ENCODE results near the gene ATP11A. TPM values are rescaled to one million over a fixed set of nuclear protein-coding genes. Genes with fewer than 3 reads are reported as not detected.

ATP11A gene
- total and polyA plus RNA-seq, 4 donors = 18.0 to 24.7 (median 21.5) TPM

GRCh38 chr13:112828756-112829155 lies 138.9 kb downstream of the ATP11A start:
- Histone ChIP-seq H3K36me3 (ENCODE audit: control insufficient read depth, insufficient read depth, low read length) (peaks cover 57% of the 10 kb centered on the region), H3K27me3 (ENCODE audit: control insufficient read depth, insufficient read depth, low read length) (no peaks in the 10 kb centered on the region), H3K27ac (ENCODE audit: low read depth, low read length) (no peak overlapping the region), H3K4me1 (ENCODE audit: control insufficient read depth, insufficient read depth, low read length) (no peaks in the 10 kb centered on the region), H3K9me3 (ENCODE audit: control insufficient read depth, insufficient read depth, low read length) (no peaks in the 10 kb centered on the region), H3K4me3 (ENCODE audit: low read depth, low read length) (no peak overlapping the region)
- WGBS (ENCODE audit: insufficient coverage) = 91% methylated on average over 15 of the region's 15 CpGs
- no peak for DNase-seq (ENCODE audit: low read depth in 4 of 6, low spot score in 6 of 6)

DNA sequence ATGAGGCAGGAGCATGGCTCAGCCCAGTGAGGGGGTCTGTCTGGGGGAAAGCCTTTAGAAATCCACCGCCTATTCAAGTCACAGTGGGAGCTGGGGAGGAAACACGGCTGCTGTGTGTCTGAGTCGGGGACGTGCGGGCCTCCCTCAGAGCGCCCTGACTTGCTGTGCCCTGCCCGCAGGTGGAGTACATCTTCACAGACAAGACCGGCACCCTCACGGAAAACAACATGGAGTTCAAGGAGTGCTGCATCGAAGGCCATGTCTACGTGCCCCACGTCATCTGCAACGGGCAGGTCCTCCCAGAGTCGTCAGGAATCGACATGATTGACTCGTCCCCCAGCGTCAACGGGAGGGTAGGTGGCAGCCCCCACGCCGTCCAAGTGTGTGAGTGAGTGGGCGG lies 141.4 kb downstream of the ATP11A start:
- no peaks in the 10 kb centered on the region for H3K4me1 ChIP-seq (ENCODE audit: control insufficient read depth, insufficient read depth, low read length)
- no peaks in the 10 kb centered on the region for H3K27me3 ChIP-seq (ENCODE audit: control insufficient read depth, insufficient read depth, low read length)
- no peak for DNase-seq (ENCODE audit: low read depth in 4 of 6, low spot score in 6 of 6)
- no peak overlapping the region for H3K4me3 ChIP-seq (ENCODE audit: low read depth, low read length)
- WGBS (ENCODE audit: insufficient coverage) = 93% methylated on average over 21 of the region's 21 CpGs
- peaks cover 68% of the 10 kb centered on the region for H3K36me3 ChIP-seq (ENCODE audit: control insufficient read depth, insufficient read depth, low read length)
- H3K9me3 ChIP-seq (ENCODE audit: control insufficient read depth, insufficient read depth, low read length) = no peaks in the 10 kb centered on the region
- no peak overlapping the region for H3K27ac ChIP-seq (ENCODE audit: low read depth, low read length)

- no peak overlapping the region for H3K4me3 ChIP-seq (ENCODE audit: low read depth, low read length)
- DNase-seq (ENCODE audit: low read depth in 4 of 6, low spot score in 6 of 6) = no peak
- no peaks in the 10 kb centered on the region for H3K4me1 ChIP-seq (ENCODE audit: control insufficient read depth, insufficient read depth, low read length)
- 95% methylated on average over 13 of the region's 13 CpGs for WGBS (ENCODE audit: insufficient coverage)
- no peaks in the 10 kb centered on the region for H3K9me3 ChIP-seq (ENCODE audit: control insufficient read depth, insufficient read depth, low read length)
- peaks cover 68% of the 10 kb centered on the region for H3K36me3 ChIP-seq (ENCODE audit: control insufficient read depth, insufficient read depth, low read length)
- H3K27ac ChIP-seq (ENCODE audit: low read depth, low read length) = no peak overlapping the region
- no peaks in the 10 kb centered on the region for H3K27me3 ChIP-seq (ENCODE audit: control insufficient read depth, insufficient read depth, low read length)
Observed at GRCh38 chr13:112831801-112832200, 142.0 kb downstream of the ATP11A start.

- WGBS (ENCODE audit: insufficient coverage) = 94% methylated on average over 22 of the region's 23 CpGs
- DNase-seq (ENCODE audit: low read depth in 4 of 6, low spot score in 6 of 6) = no peak
- Histone ChIP-seq H3K4me1 (ENCODE audit: control insufficient read depth, insufficient read depth, low read length) (no peaks in the 10 kb centered on the region), H3K36me3 (ENCODE audit: control insufficient read depth, insufficient read depth, low read length) (peaks cover 71% of the 10 kb centered on the region), H3K27ac (ENCODE audit: low read depth, low read length) (no peak overlapping the region), H3K9me3 (ENCODE audit: control insufficient read depth, insufficient read depth, low read length) (no peaks in the 10 kb centered on the region), H3K4me3 (ENCODE audit: low read depth, low read length) (no peak overlapping the region), H3K27me3 (ENCODE audit: control insufficient read depth, insufficient read depth, low read length) (no peaks in the 10 kb centered on the region)
Observed at GRCh38 chr13:112832811-112833210, 143.0 kb downstream of the ATP11A start.

- no peak for DNase-seq (ENCODE audit: low read depth in 4 of 6, low spot score in 6 of 6)
- 94% methylated on average over 18 of the region's 25 CpGs for WGBS (ENCODE audit: insufficient coverage)
- Histone ChIP-seq H3K9me3 (ENCODE audit: control insufficient read depth, insufficient read depth, low read length) (no peaks in the 10 kb centered on the region), H3K27me3 (ENCODE audit: control insufficient read depth, insufficient read depth, low read length) (no peaks in the 10 kb centered on the region), H3K4me1 (ENCODE audit: control insufficient read depth, insufficient read depth, low read length) (peaks cover 3% of the 10 kb centered on the region), H3K4me3 (ENCODE audit: low read depth, low read length) (no peak overlapping the region), H3K36me3 (ENCODE audit: control insufficient read depth, insufficient read depth, low read length) (peaks cover 72% of the 10 kb centered on the region), H3K27ac (ENCODE audit: low read depth, low read length) (no peak overlapping the region)
Observed at GRCh38 chr13:112833551-112834257, 143.9 kb downstream of the ATP11A start.

- 97% methylated on average over 15 of the region's 16 CpGs for WGBS (ENCODE audit: insufficient coverage)
- Histone ChIP-seq H3K4me1 (ENCODE audit: control insufficient read depth, insufficient read depth, low read length) (peaks cover 3% of the 10 kb centered on the region), H3K4me3 (ENCODE audit: low read depth, low read length) (no peak overlapping the region), H3K27me3 (ENCODE audit: control insufficient read depth, insufficient read depth, low read length) (no peaks in the 10 kb centered on the region), H3K36me3 (ENCODE audit: control insufficient read depth, insufficient read depth, low read length) (peaks cover 80% of the 10 kb centered on the region), H3K27ac (ENCODE audit: low read depth, low read length) (no peak overlapping the region), H3K9me3 (ENCODE audit: control insufficient read depth, insufficient read depth, low read length) (no peaks in the 10 kb centered on the region)
- DNase-seq (ENCODE audit: low read depth in 4 of 6, low spot score in 6 of 6) = no peak
Observed at GRCh38 chr13:112835344-112835743, 145.5 kb downstream of the ATP11A start.

- no peak overlapping the region for H3K27ac ChIP-seq (ENCODE audit: low read depth, low read length)
- no peak overlapping the region for H3K4me3 ChIP-seq (ENCODE audit: low read depth, low read length)
- H3K27me3 ChIP-seq (ENCODE audit: control insufficient read depth, insufficient read depth, low read length) = no peaks in the 10 kb centered on the region
- no peaks in the 10 kb centered on the region for H3K9me3 ChIP-seq (ENCODE audit: control insufficient read depth, insufficient read depth, low read length)
- DNase-seq (ENCODE audit: low read depth in 4 of 6, low spot score in 6 of 6) = no peak
- 95% methylated on average over 10 of the region's 10 CpGs for WGBS (ENCODE audit: insufficient coverage)
- peaks cover 3% of the 10 kb centered on the region for H3K4me1 ChIP-seq (ENCODE audit: control insufficient read depth, insufficient read depth, low read length)
- H3K36me3 ChIP-seq (ENCODE audit: control insufficient read depth, insufficient read depth, low read length) = peaks cover 84% of the 10 kb centered on the region
Observed at GRCh38 chr13:112835796-112836195, 146.0 kb downstream of the ATP11A start.

- H3K9me3 ChIP-seq (ENCODE audit: control insufficient read depth, insufficient read depth, low read length) = no peaks in the 10 kb centered on the region
- no peak overlapping the region for H3K27ac ChIP-seq (ENCODE audit: low read depth, low read length)
- peaks cover 83% of the 10 kb centered on the region for H3K36me3 ChIP-seq (ENCODE audit: control insufficient read depth, insufficient read depth, low read length)
- peaks cover 3% of the 10 kb centered on the region for H3K4me1 ChIP-seq (ENCODE audit: control insufficient read depth, insufficient read depth, low read length)
- H3K27me3 ChIP-seq (ENCODE audit: control insufficient read depth, insufficient read depth, low read length) = no peaks in the 10 kb centered on the region
- H3K4me3 ChIP-seq (ENCODE audit: low read depth, low read length) = no peak overlapping the region
- 93% methylated on average over 12 of the region's 12 CpGs for WGBS (ENCODE audit: insufficient coverage)
- no peak for DNase-seq (ENCODE audit: low read depth in 4 of 6, low spot score in 6 of 6)
Observed at GRCh38 chr13:112836940-112837339, 147.1 kb downstream of the ATP11A start.

GRCh38 chr13:112837371-112838037 lies 147.7 kb downstream of the ATP11A start:
- 90% methylated on average over 24 of the region's 26 CpGs for WGBS (ENCODE audit: insufficient coverage)
- no peak overlapping the region for H3K4me3 ChIP-seq (ENCODE audit: low read depth, low read length)
- H3K36me3 ChIP-seq (ENCODE audit: control insufficient read depth, insufficient read depth, low read length) = peaks cover 82% of the 10 kb centered on the region
- DNase-seq (ENCODE audit: low read depth in 4 of 6, low spot score in 6 of 6) = peak in 1 of 6 donors; percentile 62
- H3K4me1 ChIP-seq (ENCODE audit: control insufficient read depth, insufficient read depth, low read length) = peaks cover 3% of the 10 kb centered on the region
- H3K27me3 ChIP-seq (ENCODE audit: control insufficient read depth, insufficient read depth, low read length) = no peaks in the 10 kb centered on the region
- H3K9me3 ChIP-seq (ENCODE audit: control insufficient read depth, insufficient read depth, low read length) = no peaks in the 10 kb centered on the region
- H3K27ac ChIP-seq (ENCODE audit: low read depth, low read length) = no peak overlapping the region
